Measurements from ENCODE around the gene RPUSD3.
A peak's percentile ranks its signal among the peaks of the same experiment; 100 is the strongest.

DNA sequence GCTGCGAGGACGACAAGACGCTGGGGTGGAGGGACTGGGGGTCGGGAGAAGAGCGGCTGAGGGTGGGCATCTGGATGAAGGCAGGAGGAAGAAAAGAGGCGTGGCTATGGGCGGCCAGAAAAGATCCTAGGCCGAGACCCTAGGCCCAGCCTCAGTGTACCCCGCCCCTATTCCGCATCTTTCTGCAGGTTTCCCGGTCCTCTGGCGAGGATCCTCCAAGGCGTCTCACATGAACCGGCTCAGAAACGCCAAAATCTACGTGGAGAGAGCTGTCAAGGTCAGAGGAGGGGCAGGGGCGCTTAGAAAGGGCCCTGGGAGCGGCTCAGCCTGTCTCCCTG lies 33.4 kb downstream of the RPUSD3 start:
- TF ChIP-seq, protein P1, sequence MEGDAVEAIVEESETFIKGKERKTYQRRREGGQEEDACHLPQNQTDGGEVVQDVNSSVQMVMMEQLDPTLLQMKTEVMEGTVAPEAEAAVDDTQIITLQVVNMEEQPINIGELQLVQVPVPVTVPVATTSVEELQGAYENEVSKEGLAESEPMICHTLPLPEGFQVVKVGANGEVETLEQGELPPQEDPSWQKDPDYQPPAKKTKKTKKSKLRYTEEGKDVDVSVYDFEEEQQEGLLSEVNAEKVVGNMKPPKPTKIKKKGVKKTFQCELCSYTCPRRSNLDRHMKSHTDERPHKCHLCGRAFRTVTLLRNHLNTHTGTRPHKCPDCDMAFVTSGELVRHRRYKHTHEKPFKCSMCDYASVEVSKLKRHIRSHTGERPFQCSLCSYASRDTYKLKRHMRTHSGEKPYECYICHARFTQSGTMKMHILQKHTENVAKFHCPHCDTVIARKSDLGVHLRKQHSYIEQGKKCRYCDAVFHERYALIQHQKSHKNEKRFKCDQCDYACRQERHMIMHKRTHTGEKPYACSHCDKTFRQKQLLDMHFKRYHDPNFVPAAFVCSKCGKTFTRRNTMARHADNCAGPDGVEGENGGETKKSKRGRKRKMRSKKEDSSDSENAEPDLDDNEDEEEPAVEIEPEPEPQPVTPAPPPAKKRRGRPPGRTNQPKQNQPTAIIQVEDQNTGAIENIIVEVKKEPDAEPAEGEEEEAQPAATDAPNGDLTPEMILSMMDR (IDR thresholded peaks at IDR 0.05): no peak
- peak; percentile 34 for TF ChIP-seq EZH2 (IDR thresholded peaks at IDR 0.05)
